ENCODE results near the gene SEMA3D.

DNA sequence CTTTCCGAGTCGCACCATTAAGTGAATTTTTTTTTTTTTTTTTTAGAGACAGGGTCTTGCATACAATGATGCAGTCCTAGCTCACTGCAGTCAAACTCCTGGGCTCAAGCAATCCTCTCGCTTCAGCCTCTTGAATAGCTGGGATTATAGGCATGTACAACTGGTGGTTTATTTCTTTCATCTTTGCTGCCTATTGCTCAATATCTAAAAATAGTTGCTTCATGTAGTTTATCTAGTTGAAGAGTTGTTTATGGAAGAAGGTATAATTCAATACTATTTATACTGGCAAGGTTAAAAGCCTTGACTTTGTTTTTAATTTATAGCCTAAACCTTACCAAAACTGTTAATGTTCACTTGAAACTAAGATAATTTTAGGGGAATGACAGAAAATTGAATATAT is 66.9 kb downstream of the SEMA3D start:
- no peak for TF ChIP-seq POLR2A (IDR thresholded peaks at IDR 0.05)
- no peak for TF ChIP-seq CTCF (IDR thresholded peaks at IDR 0.05)

Measured in esophagus squamous epithelium (tissue), 4 donors.